Activated naive CD4-positive, alpha-beta T cell treated with anti-CD3 and anti-CD28 coated beads for 36 hours (primary cell): ENCODE data around the gene WSB1. TPM values are rescaled to one million over a fixed set of nuclear protein-coding genes. Genes with fewer than 3 reads are reported as not detected.
"Not testable (repeated sequence)": the region's sequence is repeated elsewhere in the genome, so short reads cannot be mapped to it uniquely, and the experiment has no call there.

Experiments
- CTCF ChIA-PET: fragments of 350-600 bp; sonication (Branson Sonifier 250); formaldehyde crosslinking; loops from one replicate; lab custom pipeline; 2021; ENCODE audit warnings: antibody characterized with exemption; lab: Charles Lee
- DNase-seq: peaks from one replicate; pipeline ENCODE4 v3.0.0-alpha.2; 2020
- H3K27ac Mint-ChIP-seq: one replicate; pipeline ENCODE4 v1.8.0; 2021; ENCODE audit warnings: mild to moderate bottlenecking, mixed read lengths
- H3K27me3 Mint-ChIP-seq: one replicate; pipeline ENCODE4 v1.8.0; 2021; ENCODE audit warnings: low read depth, mixed read lengths
- H3K36me3 Mint-ChIP-seq: one replicate; pipeline ENCODE4 v1.8.0; 2021; ENCODE audit warnings: low read depth, mixed read lengths
- H3K4me1 Mint-ChIP-seq: one replicate; pipeline ENCODE4 v1.8.0; 2021; ENCODE audit warnings: low read depth, mixed read lengths
- H3K4me3 Mint-ChIP-seq: one replicate; pipeline ENCODE4 v1.8.0; 2021; ENCODE audit warnings: mild to moderate bottlenecking, moderate library complexity, mixed read lengths
- H3K9me3 Mint-ChIP-seq: one replicate; pipeline ENCODE4 v1.8.0; 2021; ENCODE audit warnings: mixed read lengths
- intact Hi-C: fragments of 100-400 bp; cut with micrococcal nuclease; formaldehyde crosslinking; loops from one replicate; pipeline ENCODE4 v1.15.1; 2023
- total RNA-seq, 2 experiments: library from RNA; stranded (reverse); gene quantifications; one replicate each; pipeline ENCODE4 v1.2.3, GENCODE V29; 2021

Gene WSB1
- total RNA-seq, 2 experiments from 2014 or later, result 112 to 118 TPM

GRCh38 chr17:27320222-27320560 is 26.3 kb downstream of the WSB1 start:
- H3K4me1 Mint-ChIP-seq, result no peaks in the 10 kb centered on the region
- no peaks in the 10 kb centered on the region for H3K9me3 Mint-ChIP-seq
- CTCF ChIA-PET, result interaction anchor here (0.6 to 1.4 kb wide), 4 partner anchors 12 to 334 kb away, joined by 3 to 10 read pairs (median 3); no protein-coding TSS in a partner anchor
- H3K4me3 Mint-ChIP-seq, result no peak overlapping the region
- intact Hi-C loops, result no loop called here
- DNase-seq, result no peak
- H3K27me3 Mint-ChIP-seq, result no peaks in the 10 kb centered on the region
- H3K36me3 Mint-ChIP-seq, result peaks cover 18% of the 10 kb centered on the region
- H3K27ac Mint-ChIP-seq, result no peak overlapping the region

GRCh38 chr17:27321372-27321771 is 27.5 kb downstream of the WSB1 start:
- Mint-ChIP-seq H3K27me3 (no peaks in the 10 kb centered on the region), H3K9me3 (no peaks in the 10 kb centered on the region), H3K4me1 (no peaks in the 10 kb centered on the region), H3K36me3 (peaks cover 12% of the 10 kb centered on the region), H3K27ac (no peak overlapping the region), H3K4me3 (no peak overlapping the region)
- intact Hi-C loops, result no loop called here
- CTCF ChIA-PET, result interaction anchor here (1.7 kb wide), 1 partner anchor 11 kb away, joined by 4 read pairs; no protein-coding TSS in a partner anchor
- DNase-seq, result no peak

- H3K27me3 Mint-ChIP-seq, result no peaks in the 10 kb centered on the region
- H3K27ac Mint-ChIP-seq, result no peak overlapping the region
- no peaks in the 10 kb centered on the region for H3K9me3 Mint-ChIP-seq
- H3K36me3 Mint-ChIP-seq, result peaks cover 7% of the 10 kb centered on the region
- no peaks in the 10 kb centered on the region for H3K4me1 Mint-ChIP-seq
- no peak overlapping the region for H3K4me3 Mint-ChIP-seq
- no peak for DNase-seq
- intact Hi-C loops, result no loop called here
- CTCF ChIA-PET, result interaction anchor here (1.7 kb wide), 1 partner anchor 11 kb away, joined by 4 read pairs; no protein-coding TSS in a partner anchor
Measured at GRCh38 chr17:27322026-27322425, 28.1 kb downstream of the WSB1 start.

- intact Hi-C loops, result no loop called here
- Mint-ChIP-seq H3K27me3 (peaks cover under 1% of the 10 kb centered on the region), H3K4me3 (no peak overlapping the region), H3K9me3 (no peaks in the 10 kb centered on the region), H3K27ac (no peak overlapping the region), H3K4me1 (no peaks in the 10 kb centered on the region), H3K36me3 (peaks cover 6% of the 10 kb centered on the region)
- CTCF ChIA-PET, result interaction anchor here (1.2 to 1.7 kb wide), 2 partner anchors 10 to 19 kb away, joined by 3 to 4 read pairs; no protein-coding TSS in a partner anchor
- DNase-seq, result no peak
Measured at GRCh38 chr17:27322690-27323508, 29.0 kb downstream of the WSB1 start.

- H3K27me3 Mint-ChIP-seq, result peaks cover 3% of the 10 kb centered on the region
Measured at GRCh38 chr17:27323538-27324215, 29.8 kb downstream of the WSB1 start.

GRCh38 chr17:27324771-27325339 is 30.9 kb downstream of the WSB1 start:
- intact Hi-C loops, result no loop called here
- H3K27me3 Mint-ChIP-seq, result peaks cover 3% of the 10 kb centered on the region
- CTCF ChIA-PET, result no interaction called here
- no peaks in the 10 kb centered on the region for H3K9me3 Mint-ChIP-seq
- DNase-seq, result no peak
- no peaks in the 10 kb centered on the region for H3K4me1 Mint-ChIP-seq
- H3K27ac Mint-ChIP-seq, result no peak overlapping the region
- H3K4me3 Mint-ChIP-seq, result no peak overlapping the region
- no peaks in the 10 kb centered on the region for H3K36me3 Mint-ChIP-seq

More at GRCh38 chr17:27323538-27324215, 29.8 kb downstream of the WSB1 start:
- Mint-ChIP-seq H3K4me1 (no peaks in the 10 kb centered on the region), H3K9me3 (no peaks in the 10 kb centered on the region), H3K4me3 (no peak overlapping the region), H3K27ac (no peak overlapping the region), H3K36me3 (peaks cover 1% of the 10 kb centered on the region)
- intact Hi-C loops, result no loop called here
- DNase-seq, result no peak
- CTCF ChIA-PET, result interaction anchor here (1.2 kb wide), 1 partner anchor 19 kb away, joined by 3 read pairs; no protein-coding TSS in a partner anchor

GRCh38 chr17:27326051-27326450 is 32.1 kb downstream of the WSB1 start:
- H3K36me3 Mint-ChIP-seq, result no peaks in the 10 kb centered on the region
- no peak overlapping the region for H3K4me3 Mint-ChIP-seq
- no peak overlapping the region for H3K27ac Mint-ChIP-seq
- H3K27me3 Mint-ChIP-seq, result peaks cover 3% of the 10 kb centered on the region
- no peaks in the 10 kb centered on the region for H3K4me1 Mint-ChIP-seq
- no peak for DNase-seq
- CTCF ChIA-PET, result interaction anchor here (1.2 to 4.2 kb wide), 2 partner anchors 89 to 274 kb away, joined by 5 to 22 read pairs; no protein-coding TSS in a partner anchor
- intact Hi-C loops, result no loop called here
- H3K9me3 Mint-ChIP-seq, result no peaks in the 10 kb centered on the region

- Mint-ChIP-seq H3K4me1 (peaks cover 3% of the 10 kb centered on the region), H3K27ac (no peak overlapping the region), H3K36me3 (no peaks in the 10 kb centered on the region), H3K27me3 (peaks cover 3% of the 10 kb centered on the region), H3K4me3 (no peak overlapping the region), H3K9me3 (no peaks in the 10 kb centered on the region)
- no peak for DNase-seq
- intact Hi-C loops, result no loop called here
- CTCF ChIA-PET, result interaction anchor here (0.6 to 4.2 kb wide), 3 partner anchors 90 to 273 kb away, joined by 3 to 22 read pairs (median 5); no protein-coding TSS in a partner anchor
Measured at GRCh38 chr17:27326585-27326984, 32.7 kb downstream of the WSB1 start.

- no peak for DNase-seq
- CTCF ChIA-PET, result interaction anchor here (0.6 to 4.2 kb wide), 4 partner anchors 39 to 273 kb away, joined by 3 to 22 read pairs (median 4); no protein-coding TSS in a partner anchor
- Mint-ChIP-seq H3K9me3 (no peaks in the 10 kb centered on the region), H3K36me3 (no peaks in the 10 kb centered on the region), H3K27ac (no peak overlapping the region), H3K4me1 (peaks cover 8% of the 10 kb centered on the region), H3K27me3 (peaks cover 3% of the 10 kb centered on the region), H3K4me3 (no peak overlapping the region)
- intact Hi-C loops, result no loop called here
Measured at GRCh38 chr17:27327397-27327796, 33.5 kb downstream of the WSB1 start.

- Mint-ChIP-seq H3K9me3 (no peaks in the 10 kb centered on the region), H3K27ac (no peak overlapping the region), H3K4me3 (no peak overlapping the region), H3K36me3 (no peaks in the 10 kb centered on the region), H3K4me1 (peaks cover 11% of the 10 kb centered on the region), H3K27me3 (peaks cover 3% of the 10 kb centered on the region)
- intact Hi-C loops, result no loop called here
- DNase-seq, result no peak
- CTCF ChIA-PET, result interaction anchor here (1.2 to 4.2 kb wide), 2 partner anchors 40 to 91 kb away, joined by 4 to 22 read pairs; no protein-coding TSS in a partner anchor
Measured at GRCh38 chr17:27327871-27328270, 34.0 kb downstream of the WSB1 start.

GRCh38 chr17:27328686-27329085 is 34.8 kb downstream of the WSB1 start:
- CTCF ChIA-PET, result interaction anchor here (4.2 kb wide), 1 partner anchor 92 kb away, joined by 22 read pairs; no protein-coding TSS in a partner anchor
- H3K4me3 Mint-ChIP-seq, H3K27me3 Mint-ChIP-seq, H3K9me3 Mint-ChIP-seq, DNase-seq, H3K36me3 Mint-ChIP-seq, H3K27ac Mint-ChIP-seq, intact Hi-C loops: not testable (repeated sequence)
- peaks cover 15% of the 10 kb centered on the region for H3K4me1 Mint-ChIP-seq
